Epithelial cell of esophagus (primary cell): ENCODE measurements around the gene DOK1.
"Not testable (repeated sequence)": the region's sequence is repeated elsewhere in the genome, so short reads cannot be mapped to it uniquely, and the experiment has no call there.

ENCODE experiments used
- DNase-seq: peaks from one replicate; pipeline ENCODE4 v3.0.0; 2010; ENCODE audit warnings: low read depth
- H3K4me3 ChIP-seq: 2 replicates; pipeline ENCODE4 v1.5.1; 2011; ENCODE audit warnings: mild to moderate bottlenecking, low read length, control low read depth
- TF ChIP-seq, protein P1 (sequence below): IDR thresholded peaks from 2 replicates; pipeline ENCODE4 v1.5.1; 2011; ENCODE audit warnings: low read depth, mild to moderate bottlenecking, low read length, control low read depth, inconsistent platforms; ENCODE audit not compliant: insufficient read depth; ENCODE audit errors: missing control alignments

The DOK1 gene

DNA sequence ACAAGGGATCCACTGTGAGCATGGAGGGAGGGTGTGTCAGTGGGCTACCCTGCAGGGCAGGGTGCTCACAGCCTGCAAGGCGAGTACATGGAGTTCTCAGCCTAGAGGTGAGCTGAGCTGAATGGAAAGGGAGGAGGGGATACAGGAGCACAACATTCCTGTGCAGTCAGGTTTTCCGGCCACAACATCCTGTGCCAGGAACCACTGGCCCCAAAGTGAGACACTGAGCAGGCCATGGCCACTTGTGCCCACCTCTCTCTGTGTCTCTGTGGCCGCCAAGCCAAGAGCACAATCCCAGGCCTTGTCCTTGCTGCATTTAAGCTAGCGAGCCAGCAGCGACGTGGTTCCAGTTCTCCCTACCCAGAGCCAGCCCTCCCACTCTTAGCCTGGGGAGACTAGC is 6.1 kb downstream of the DOK1 start:
- H3K4me3 ChIP-seq: no peak overlapping the region
- TF ChIP-seq, protein P1, sequence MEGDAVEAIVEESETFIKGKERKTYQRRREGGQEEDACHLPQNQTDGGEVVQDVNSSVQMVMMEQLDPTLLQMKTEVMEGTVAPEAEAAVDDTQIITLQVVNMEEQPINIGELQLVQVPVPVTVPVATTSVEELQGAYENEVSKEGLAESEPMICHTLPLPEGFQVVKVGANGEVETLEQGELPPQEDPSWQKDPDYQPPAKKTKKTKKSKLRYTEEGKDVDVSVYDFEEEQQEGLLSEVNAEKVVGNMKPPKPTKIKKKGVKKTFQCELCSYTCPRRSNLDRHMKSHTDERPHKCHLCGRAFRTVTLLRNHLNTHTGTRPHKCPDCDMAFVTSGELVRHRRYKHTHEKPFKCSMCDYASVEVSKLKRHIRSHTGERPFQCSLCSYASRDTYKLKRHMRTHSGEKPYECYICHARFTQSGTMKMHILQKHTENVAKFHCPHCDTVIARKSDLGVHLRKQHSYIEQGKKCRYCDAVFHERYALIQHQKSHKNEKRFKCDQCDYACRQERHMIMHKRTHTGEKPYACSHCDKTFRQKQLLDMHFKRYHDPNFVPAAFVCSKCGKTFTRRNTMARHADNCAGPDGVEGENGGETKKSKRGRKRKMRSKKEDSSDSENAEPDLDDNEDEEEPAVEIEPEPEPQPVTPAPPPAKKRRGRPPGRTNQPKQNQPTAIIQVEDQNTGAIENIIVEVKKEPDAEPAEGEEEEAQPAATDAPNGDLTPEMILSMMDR: no peak
- DNase-seq: peak; percentile 18

DNA sequence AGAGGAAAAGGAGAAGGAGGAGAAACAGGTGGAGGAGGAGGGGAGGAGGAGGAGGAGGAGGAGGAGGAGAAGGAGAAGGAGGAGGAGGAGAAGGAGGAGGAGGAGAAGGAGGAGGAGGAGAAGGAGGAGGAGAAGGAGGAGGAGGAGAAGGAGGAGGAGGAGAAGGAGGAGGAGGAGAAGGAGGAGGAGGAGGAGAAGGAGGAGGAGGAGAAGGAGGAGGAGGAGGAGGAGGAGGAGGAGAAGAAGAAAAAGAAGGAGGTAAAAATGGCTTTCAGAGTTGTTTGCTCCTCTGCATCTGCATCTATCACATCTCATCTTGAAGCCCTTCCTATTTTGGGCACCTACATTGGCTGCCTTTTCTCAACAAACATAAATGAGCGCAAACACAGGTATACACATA is 6.5 kb downstream of the DOK1 start:
- not testable (repeated sequence) for H3K4me3 ChIP-seq, DNase-seq

DNA sequence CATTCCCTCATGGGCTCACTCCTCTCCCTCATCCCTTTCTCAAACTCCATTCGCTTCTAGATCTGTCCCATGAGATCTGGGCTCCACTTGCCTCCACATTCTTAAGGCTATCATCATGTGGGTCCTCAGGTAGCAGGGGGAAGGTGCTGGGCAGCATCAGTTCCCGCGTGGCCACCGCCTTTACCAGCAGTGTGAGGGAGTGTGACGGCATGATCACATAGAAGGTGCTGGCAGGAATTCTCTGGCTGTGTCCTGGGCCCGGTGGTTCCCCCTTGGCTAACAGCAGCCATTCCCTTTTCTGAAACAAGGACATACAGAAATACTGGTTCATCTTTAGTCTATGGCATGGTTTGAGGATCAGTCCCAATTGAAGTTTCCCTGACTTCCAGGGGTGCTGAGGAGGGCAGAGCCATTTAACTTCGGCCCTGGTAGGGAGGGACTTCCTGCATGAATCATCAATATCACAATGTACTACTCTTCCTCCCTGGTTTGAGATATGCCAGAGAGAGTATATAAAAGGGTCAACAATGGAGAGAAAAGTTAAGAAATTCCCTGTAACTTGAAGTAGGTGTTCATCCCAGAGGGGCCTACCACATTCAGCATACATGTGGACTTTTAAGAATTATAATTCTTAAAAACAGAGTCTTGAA is 7.7 kb downstream of the DOK1 start:
- H3K4me3 ChIP-seq: no peak overlapping the region
- DNase-seq: no peak
- TF ChIP-seq, protein P1: no peak

DNA sequence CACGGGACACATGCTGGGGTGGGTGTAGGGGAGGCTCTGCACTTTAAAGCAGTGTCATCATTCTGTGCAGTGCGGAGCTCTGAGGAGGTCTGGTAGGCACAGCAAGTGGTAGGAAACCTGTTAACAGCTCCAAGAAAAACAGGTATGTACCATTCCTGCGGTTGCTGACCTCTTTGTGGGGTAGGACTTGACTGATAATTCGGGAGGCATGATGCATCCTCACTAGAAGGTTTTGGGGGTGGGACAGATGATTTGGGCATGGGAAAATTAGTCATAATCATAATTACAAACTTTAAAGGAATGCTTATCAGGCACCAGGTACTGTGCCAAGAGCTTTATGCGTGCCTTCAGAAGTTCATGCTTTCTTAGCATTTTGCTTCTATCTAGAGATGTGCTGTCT is 9.7 kb downstream of the DOK1 start:
- TF ChIP-seq, protein P1: no peak
- peak; percentile 64 for DNase-seq

DNA sequence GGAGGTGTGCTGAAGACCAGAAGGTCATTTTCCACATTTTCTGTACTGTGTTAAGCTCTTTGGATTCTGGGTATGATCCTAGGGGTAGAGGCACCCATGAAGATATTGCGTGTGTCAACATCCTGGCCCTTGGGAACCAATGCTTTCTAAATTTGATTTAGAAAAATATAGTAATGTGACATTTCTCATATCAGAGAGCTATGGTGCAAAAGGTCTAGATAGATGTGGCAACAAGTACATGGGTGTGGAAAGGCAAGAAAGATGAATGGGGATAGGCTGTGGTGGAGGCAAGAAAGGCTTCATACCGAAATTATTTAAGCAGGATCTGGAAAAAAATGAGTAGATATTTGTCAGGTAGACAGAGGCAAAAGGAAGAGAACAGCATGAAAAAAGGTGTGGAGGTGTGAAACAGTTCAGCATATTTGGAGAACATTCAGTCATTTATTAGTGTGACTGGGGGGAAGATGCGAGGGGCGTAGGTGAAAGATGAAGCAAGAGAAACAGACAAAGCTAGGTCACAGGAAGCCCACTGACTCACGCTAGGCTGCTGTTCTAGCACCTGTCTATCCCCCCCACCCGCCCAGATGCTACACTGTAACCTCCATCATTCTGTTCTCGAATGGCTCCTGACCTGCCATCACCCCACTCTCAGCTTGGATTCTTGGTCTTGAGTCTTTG is 11.7 kb downstream of the DOK1 start:
- no peak for DNase-seq
- TF ChIP-seq, protein P1: no peak
- no peak overlapping the region for H3K4me3 ChIP-seq

More for the DNA sequence above, 9.7 kb downstream of the DOK1 start:
- H3K4me3 ChIP-seq: no peak overlapping the region

DNA sequence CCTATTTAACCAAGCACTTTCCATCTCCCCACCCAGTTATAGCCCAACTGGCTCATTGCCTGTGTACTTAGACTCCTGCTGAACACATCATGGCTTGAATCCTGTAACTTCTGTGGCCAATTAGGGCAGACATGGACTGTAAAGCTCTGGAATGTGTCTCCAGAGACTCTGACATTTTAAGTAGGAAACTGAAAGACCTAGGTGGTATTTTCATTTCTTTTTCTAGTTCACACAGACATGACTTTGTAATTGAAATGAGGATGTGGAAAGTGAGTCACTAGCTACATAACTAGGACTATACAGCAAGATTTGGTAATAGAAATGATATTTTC is 12.2 kb downstream of the DOK1 start:
- H3K4me3 ChIP-seq: no peak overlapping the region
- DNase-seq: peak; percentile 44
- TF ChIP-seq, protein P1: no peak

DNA sequence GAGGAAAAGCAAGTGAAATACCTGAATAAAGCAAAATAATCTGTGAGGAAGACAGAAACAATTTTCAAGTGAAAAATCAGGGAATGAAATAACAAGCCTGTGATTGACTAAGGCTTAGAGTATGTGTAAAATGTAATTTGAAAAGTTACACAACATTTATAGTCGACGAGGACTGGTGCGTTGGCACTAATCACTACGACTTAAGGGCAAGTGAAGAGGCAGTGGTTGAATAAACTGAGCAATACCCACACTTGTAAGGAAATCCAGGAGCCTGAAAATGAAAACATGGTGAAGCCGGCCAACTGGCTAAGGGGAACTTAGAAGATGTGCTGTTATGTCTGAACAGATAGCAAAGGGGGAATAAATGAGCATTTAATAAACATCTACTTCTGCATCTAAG is 13.4 kb downstream of the DOK1 start:
- peak; percentile 80 for DNase-seq
- TF ChIP-seq, protein P1: no peak
- H3K4me3 ChIP-seq: no peak overlapping the region
